GM21390 (cell line): ENCODE results near the gene WDPCP.
A peak's percentile ranks its signal among the peaks of the same experiment; 100 is the strongest.
"Not testable (repeated sequence)": the region's sequence is repeated elsewhere in the genome, so short reads cannot be mapped to it uniquely, and the experiment has no call there.

Experiments used
- ATAC-seq: cut with Tn5 transposase; IDR thresholded peaks from one replicate; pipeline ENCODE4 v1.9.1; 2021; ENCODE audit not compliant: unreplicated experiment

The WDPCP gene, protein sequence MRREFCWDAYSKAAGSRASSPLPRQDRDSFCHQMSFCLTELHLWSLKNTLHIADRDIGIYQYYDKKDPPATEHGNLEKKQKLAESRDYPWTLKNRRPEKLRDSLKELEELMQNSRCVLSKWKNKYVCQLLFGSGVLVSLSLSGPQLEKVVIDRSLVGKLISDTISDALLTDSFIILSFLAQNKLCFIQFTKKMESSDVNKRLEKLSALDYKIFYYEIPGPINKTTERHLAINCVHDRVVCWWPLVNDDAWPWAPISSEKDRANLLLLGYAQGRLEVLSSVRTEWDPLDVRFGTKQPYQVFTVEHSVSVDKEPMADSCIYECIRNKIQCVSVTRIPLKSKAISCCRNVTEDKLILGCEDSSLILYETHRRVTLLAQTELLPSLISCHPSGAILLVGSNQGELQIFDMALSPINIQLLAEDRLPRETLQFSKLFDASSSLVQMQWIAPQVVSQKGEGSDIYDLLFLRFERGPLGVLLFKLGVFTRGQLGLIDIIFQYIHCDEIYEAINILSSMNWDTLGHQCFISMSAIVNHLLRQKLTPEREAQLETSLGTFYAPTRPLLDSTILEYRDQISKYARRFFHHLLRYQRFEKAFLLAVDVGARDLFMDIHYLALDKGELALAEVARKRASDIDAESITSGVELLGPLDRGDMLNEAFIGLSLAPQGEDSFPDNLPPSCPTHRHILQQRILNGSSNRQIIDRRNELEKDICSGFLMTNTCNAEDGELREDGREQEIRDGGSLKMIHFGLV

GRCh38 chr2:63588385-63589147 lies at the start of gene WDPCP, which contains the start of gene MDH1:
Gene WDPCP (minus strand): TSS chr2:63588477. CDS start chr2:63588271, 206 bp downstream.
Gene MDH1 (plus strand): TSS chr2:63588963. CDS start chr2:63589044, 81 bp downstream.
- peak; percentile 86 for ATAC-seq

GRCh38 chr2:63632382-63632781 lies 44.1 kb upstream of the WDPCP start:
- no peak for ATAC-seq

GRCh38 chr2:63631501-63631900 lies 43.2 kb upstream of the WDPCP start:
- ATAC-seq: no peak

GRCh38 chr2:63628403-63628942 lies 40.2 kb upstream of the WDPCP start:
- no peak for ATAC-seq

- ATAC-seq: no peak
Measured at GRCh38 chr2:63627866-63628265, 39.6 kb upstream of the WDPCP start.

DNA sequence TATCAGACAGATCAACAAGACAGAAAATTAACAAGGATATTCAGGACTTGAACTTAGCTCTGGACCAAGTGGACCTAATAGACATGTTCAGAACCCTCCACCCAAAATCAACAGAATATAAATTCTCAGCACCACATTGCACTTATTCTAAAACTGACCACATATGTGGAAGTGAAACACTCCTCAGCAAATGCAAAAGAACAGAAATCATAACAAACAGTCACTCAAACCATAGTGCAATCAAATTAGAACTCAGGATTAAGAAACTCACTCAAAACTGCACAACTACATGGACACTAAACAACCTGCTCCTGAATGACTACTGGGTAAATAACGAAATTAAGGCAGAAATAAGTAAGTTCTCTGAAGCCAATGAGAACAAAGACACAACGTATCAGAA lies 35.5 kb upstream of the WDPCP start:
- not testable (repeated sequence) for ATAC-seq

DNA sequence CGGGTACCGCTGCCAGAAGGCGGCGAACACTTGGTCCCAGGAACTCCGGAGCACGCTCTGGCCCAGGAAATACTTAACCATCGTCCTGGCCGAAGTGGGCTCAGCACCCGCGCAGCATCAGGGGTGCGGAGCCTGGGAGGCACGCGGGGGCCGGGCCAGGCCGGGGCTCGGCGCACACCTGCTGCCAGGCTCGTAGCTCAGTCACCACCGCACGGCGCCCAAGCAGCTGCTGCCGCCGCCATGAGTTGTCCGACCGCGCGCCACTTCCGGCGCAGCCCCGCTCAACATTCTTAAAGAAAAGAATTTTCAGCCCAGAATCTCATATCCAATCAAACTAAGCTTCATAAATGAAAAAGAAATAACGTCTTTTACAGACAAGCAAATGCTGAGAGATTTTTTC lies 34.5 kb upstream of the WDPCP start:
- ATAC-seq: no peak

GRCh38 chr2:63619328-63619727 lies 31.1 kb upstream of the WDPCP start:
- no peak for ATAC-seq

GRCh38 chr2:63617366-63617765 lies 29.1 kb upstream of the WDPCP start:
- ATAC-seq: no peak

- ATAC-seq: no peak
Measured at GRCh38 chr2:63614983-63615945, 27.0 kb upstream of the WDPCP start.

- no peak for ATAC-seq
Measured at GRCh38 chr2:63614448-63614968, 26.2 kb upstream of the WDPCP start.

- ATAC-seq: no peak
Measured at GRCh38 chr2:63613391-63613901, 25.2 kb upstream of the WDPCP start.

- no peak for ATAC-seq
Measured at GRCh38 chr2:63610525-63610924, 22.2 kb upstream of the WDPCP start.

DNA sequence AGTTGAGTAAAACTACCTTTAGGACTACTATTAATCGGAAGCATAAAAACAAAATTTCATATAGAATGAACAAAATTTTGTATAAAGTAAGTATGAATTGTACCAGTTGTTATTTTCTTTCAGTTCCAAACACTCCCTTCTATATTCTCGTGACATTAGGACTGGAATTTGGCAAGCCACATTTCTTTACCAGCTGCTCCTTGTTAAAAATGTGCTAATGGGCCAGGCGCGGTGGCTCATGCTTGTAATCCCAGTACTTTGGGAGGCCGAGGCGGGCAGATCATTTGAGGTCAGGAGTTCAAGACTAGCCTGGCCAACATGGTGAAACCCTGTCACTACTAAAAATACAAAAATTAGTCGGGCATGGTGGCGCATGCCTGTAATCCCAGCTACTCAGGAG lies 20.6 kb upstream of the WDPCP start:
- ATAC-seq: not testable (repeated sequence)

GRCh38 chr2:63604666-63605065 lies 16.4 kb upstream of the WDPCP start:
- ATAC-seq: no peak

DNA sequence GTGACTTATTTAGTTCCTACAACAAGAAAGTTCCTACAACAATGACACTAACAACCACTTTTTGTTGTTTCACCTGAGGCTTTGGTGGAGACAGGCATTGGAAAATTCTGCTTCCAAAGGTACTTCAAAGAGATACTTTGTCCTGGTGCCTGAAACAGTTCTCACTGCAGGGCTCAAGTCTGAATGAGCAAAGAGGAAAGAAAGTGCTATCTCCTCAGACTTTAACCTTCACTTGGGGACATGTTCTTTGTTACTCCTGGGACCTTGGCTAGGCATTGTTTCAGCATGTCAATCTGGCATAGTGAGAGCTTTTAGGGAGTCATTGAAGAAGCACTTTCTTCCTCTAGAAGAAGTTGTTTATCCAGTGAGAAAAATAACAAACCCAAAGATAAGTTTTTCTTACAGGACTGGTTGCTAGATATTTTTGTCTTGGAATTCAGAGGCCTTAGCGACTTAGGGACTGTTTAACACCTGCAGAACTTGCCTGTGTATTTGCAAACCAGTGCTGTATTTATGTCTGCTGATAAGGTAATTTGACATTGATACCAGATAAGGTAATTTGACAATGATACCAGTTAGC lies 12.7 kb upstream of the WDPCP start:
- no peak for ATAC-seq

DNA sequence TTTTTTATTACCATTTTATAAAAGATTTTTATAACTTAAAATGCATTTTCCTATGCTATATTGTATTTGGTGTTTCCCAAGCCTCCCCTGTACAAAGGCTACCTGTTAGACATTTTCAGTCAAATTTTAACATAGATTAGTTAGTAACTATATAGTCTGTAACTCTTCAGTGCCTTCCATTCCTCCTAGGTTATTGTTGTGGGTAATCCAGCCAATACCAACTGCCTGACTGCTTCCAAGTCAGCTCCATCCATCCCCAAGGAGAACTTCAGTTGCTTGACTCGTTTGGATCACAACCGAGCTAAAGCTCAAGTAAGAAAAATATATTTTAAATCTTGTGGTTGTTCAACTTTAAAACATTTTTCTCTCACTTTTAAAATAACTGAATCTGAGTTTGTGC lies 10.7 kb upstream of the WDPCP start:
- ATAC-seq: no peak

DNA sequence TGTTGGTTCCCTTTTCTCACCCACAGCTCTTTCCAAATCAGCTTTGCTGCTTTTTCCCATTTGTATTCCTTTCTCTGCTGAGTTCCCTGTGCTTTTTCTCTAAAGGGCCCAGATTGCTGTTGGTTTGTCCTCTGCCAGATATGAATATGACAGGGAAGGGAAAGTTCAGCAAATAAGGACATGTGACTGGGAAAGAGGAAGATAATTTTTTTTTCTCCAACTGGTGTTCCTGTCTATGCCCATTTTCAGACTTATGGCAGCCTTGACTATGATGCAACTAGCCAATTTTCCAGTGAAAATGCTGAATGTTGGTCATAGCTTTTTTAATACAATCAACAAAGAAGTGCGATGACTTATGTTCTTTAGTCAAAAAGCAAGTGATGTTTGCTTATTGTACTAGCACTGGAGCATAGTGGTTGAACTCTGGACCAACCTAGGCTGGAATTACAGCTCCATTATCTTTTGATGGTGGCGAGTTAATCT lies 8.2 kb upstream of the WDPCP start:
- ATAC-seq: no peak

GRCh38 chr2:63594660-63595059 lies 6.4 kb upstream of the WDPCP start:
- no peak for ATAC-seq
